RKO (cell line): Measurements from ENCODE around the gene C5AR1.
"Not testable (repeated sequence)": the region's sequence is repeated elsewhere in the genome, so short reads cannot be mapped to it uniquely, and the experiment has no call there.

Experiments used
- DNase-seq: peaks from one replicate; pipeline ENCODE4 v3.0.0-alpha.2; 2016; ENCODE audit warnings: low spot score

The C5AR1 gene

GRCh38 chr19:47331931-47332547, 22.4 kb downstream of the C5AR1 start, which contains the start of gene C5AR2:
TSS of gene C5AR2 (plus strand) at chr19:47332175. CDS start at chr19:47340800, 8,625 bp downstream.
- no peak for DNase-seq

GRCh38 chr19:47336765-47337718, 27.4 kb downstream of the C5AR1 start:
- DNase-seq: not testable (repeated sequence)

- DNase-seq: no peak
Observed at GRCh38 chr19:47339196-47339880, 29.7 kb downstream of the C5AR1 start.

- DNase-seq: no peak
Observed at GRCh38 chr19:47340477-47341208, 31.0 kb downstream of the C5AR1 start.

GRCh38 chr19:47341734-47342133, 32.1 kb downstream of the C5AR1 start:
- no peak for DNase-seq

- no peak for DNase-seq
Observed at GRCh38 chr19:47343194-47343802, 33.6 kb downstream of the C5AR1 start.

GRCh38 chr19:47344425-47344824, 34.8 kb downstream of the C5AR1 start:
- DNase-seq: no peak

- not testable (repeated sequence) for DNase-seq
Observed at GRCh38 chr19:47346024-47346423, 36.4 kb downstream of the C5AR1 start.

- DNase-seq: peak; percentile 97
Observed at GRCh38 chr19:47348819-47349795, 39.4 kb downstream of the C5AR1 start, which contains the start of gene DHX34. TSS of gene DHX34 (plus strand) at chr19:47349315. CDS start at chr19:47353031, 3,716 bp downstream.

GRCh38 chr19:47350630-47351029, 41.0 kb downstream of the C5AR1 start:
- DNase-seq: peak; percentile 38

- peak; percentile 44 for DNase-seq
Observed at GRCh38 chr19:47351548-47351947, 41.9 kb downstream of the C5AR1 start.

- peak; percentile 23 for DNase-seq
Observed at GRCh38 chr19:47352095-47352494, 42.4 kb downstream of the C5AR1 start.

- DNase-seq: no peak
Observed at GRCh38 chr19:47353307-47353712, 43.6 kb downstream of the C5AR1 start.

- no peak for DNase-seq
Observed at GRCh38 chr19:47356900-47357299, 47.2 kb downstream of the C5AR1 start.

GRCh38 chr19:47357788-47358680, 48.4 kb downstream of the C5AR1 start:
- no peak for DNase-seq

GRCh38 chr19:47358936-47359335, 49.3 kb downstream of the C5AR1 start:
- no peak for DNase-seq

GRCh38 chr19:47362321-47362720, 52.7 kb downstream of the C5AR1 start:
- DNase-seq: no peak

- no peak for DNase-seq
Observed at GRCh38 chr19:47363758-47364531, 54.3 kb downstream of the C5AR1 start.
